IMR-90 (cell line): Measurements from ENCODE around the gene DIAPH2. TPM values are rescaled to one million over a fixed set of nuclear protein-coding genes. Genes with fewer than 3 reads are reported as not detected.

Experiments used
- ATAC-seq: fragments of 200-7000 bp; cut with Tn5 transposase; 2 replicates; pipeline ENCODE4 v1.9.1; 2020; ENCODE audit warnings: low read depth, mild to moderate bottlenecking, moderate library complexity
- BruUV-seq: library from RNA; stranded (reverse); fragments of 400-500 nt; replicated peaks from 2 replicates; lab custom pipeline; 2021; lab: Mats Ljungman, UMichigan
- CTCF ChIA-PET: fragments of 300-600 bp; formaldehyde crosslinking; extraction: SDS; loops from one replicate; lab custom pipeline; 2021; ENCODE audit warnings: antibody characterized with exemption; lab: Yijun Ruan, JAX
- POLR2A ChIA-PET: fragments of 300-600 bp; sonication (Branson Sonifier 250); formaldehyde crosslinking; loops from one replicate; lab custom pipeline; 2022; ENCODE audit warnings: antibody characterized with exemption; ENCODE audit not compliant: unreplicated experiment; lab: Charles Lee
- DNase-seq: peaks from one replicate; pipeline ENCODE4 v3.0.0; 2013
- H2AFZ ChIP-seq: replicated peaks from 2 replicates; pipeline ENCODE3; 2013; ENCODE audit warnings: low read length, mild to moderate bottlenecking; ENCODE audit not compliant: poor library complexity
- H2AK5ac ChIP-seq: 2 replicates; pipeline ENCODE4 v1.6.1; 2013; ENCODE audit warnings: low read depth, low read length, inconsistent platforms
- H2AK9ac ChIP-seq: replicated peaks from 2 replicates; pipeline ENCODE3; 2013; ENCODE audit warnings: mild to moderate bottlenecking, low read depth, low read length, moderate library complexity; ENCODE audit not compliant: poor library complexity
- H2BK120ac ChIP-seq: 2 replicates; pipeline ENCODE4 v1.6.1; 2013; ENCODE audit warnings: low read depth, low read length, inconsistent platforms
- H2BK15ac ChIP-seq: 3 replicates; pipeline ENCODE4 v1.6.1; 2013; ENCODE audit warnings: low read depth, low read length, inconsistent platforms
- H2BK20ac ChIP-seq: 2 replicates; pipeline ENCODE4 v1.6.1; 2013; ENCODE audit warnings: low read depth, mild to moderate bottlenecking, inconsistent platforms, low read length, moderate library complexity
- H2BK5ac ChIP-seq: 2 replicates; pipeline ENCODE4 v1.6.1; 2013; ENCODE audit warnings: mild to moderate bottlenecking, low read depth, low read length, inconsistent platforms; ENCODE audit not compliant: poor library complexity, severe bottlenecking
- H3K14ac ChIP-seq: replicated peaks from 2 replicates; pipeline ENCODE4 v1.6.1; 2013; ENCODE audit warnings: low read depth, low read length, inconsistent platforms
- H3K18ac ChIP-seq: 2 replicates; pipeline ENCODE4 v1.6.1; 2013; ENCODE audit warnings: low read depth, low read length, control low read depth
- H3K23ac ChIP-seq: 2 replicates; pipeline ENCODE4 v1.6.1; 2013; ENCODE audit warnings: low read depth, low read length, inconsistent platforms
- H3K27ac ChIP-seq: 2 replicates; pipeline ENCODE4 v1.5.1; 2013; ENCODE audit warnings: mild to moderate bottlenecking, control low read depth, low read length; ENCODE audit not compliant: insufficient read depth
- H3K27me3 ChIP-seq: 2 replicates; pipeline ENCODE4 v1.6.1; 2013; ENCODE audit warnings: low read length; ENCODE audit not compliant: control insufficient read depth, insufficient read depth
- H3K36me3 ChIP-seq: 2 replicates; pipeline ENCODE4 v1.6.1; 2013; ENCODE audit warnings: low read length, mixed read lengths; ENCODE audit not compliant: control insufficient read depth, insufficient read depth
- H3K4ac ChIP-seq: 2 replicates; pipeline ENCODE4 v1.6.1; 2013; ENCODE audit warnings: low read depth, low read length, inconsistent platforms
- H3K4me1 ChIP-seq: 2 replicates; pipeline ENCODE4 v1.6.1; 2013; ENCODE audit warnings: low read length, mixed read lengths; ENCODE audit not compliant: control insufficient read depth, insufficient read depth
- H3K4me2 ChIP-seq: 2 replicates; pipeline ENCODE4 v1.6.1; 2013; ENCODE audit warnings: low read depth, mild to moderate bottlenecking, control low read depth, low read length, moderate library complexity
- H3K4me3 ChIP-seq: 2 replicates; pipeline ENCODE4 v1.5.1; 2013; ENCODE audit warnings: low read depth, mild to moderate bottlenecking, control low read depth, low read length, moderate library complexity; ENCODE audit not compliant: insufficient read depth
- H3K56ac ChIP-seq: 2 replicates; pipeline ENCODE4 v1.6.1; 2013; ENCODE audit warnings: low read length, inconsistent platforms; ENCODE audit not compliant: insufficient read depth; ENCODE audit errors: extremely low read depth
- H3K79me1 ChIP-seq, 2 experiments: 2 replicates each; pipeline ENCODE4 v1.6.1; 2013; ENCODE audit warnings: low read length in 2 of 2, inconsistent platforms in 1 of 2, low read depth in 1 of 2
- H3K9ac ChIP-seq: 2 replicates; pipeline ENCODE4 v1.6.1; 2013; ENCODE audit warnings: low read depth, low read length, control low read depth
- H3K9me1 ChIP-seq: 2 replicates; pipeline ENCODE4 v1.6.1; 2013; ENCODE audit warnings: low read length, inconsistent platforms; ENCODE audit not compliant: insufficient read depth
- H3K9me3 ChIP-seq: 2 replicates; pipeline ENCODE4 v1.6.1; 2013; ENCODE audit warnings: low read length; ENCODE audit not compliant: control insufficient read depth, insufficient read depth
- H4K20me1 ChIP-seq: 2 replicates; pipeline ENCODE4 v1.6.1; 2013; ENCODE audit warnings: low read length, inconsistent platforms; ENCODE audit not compliant: insufficient read depth
- H4K5ac ChIP-seq: 2 replicates; pipeline ENCODE4 v1.6.1; 2013; ENCODE audit warnings: mild to moderate bottlenecking, low read depth, low read length, control low read depth
- H4K8ac ChIP-seq, 2 experiments: 2 replicates each; pipeline ENCODE4 v1.6.1; 2013; ENCODE audit warnings: low read depth in 2 of 2, low read length in 2 of 2, control low read depth in 1 of 2, inconsistent platforms in 1 of 2
- H4K91ac ChIP-seq: 2 replicates; pipeline ENCODE4 v1.6.1; 2013; ENCODE audit warnings: low read depth, low read length, inconsistent platforms; ENCODE audit not compliant: insufficient read depth
- BHLHE40 ChIP-seq: fragments of 150-350 bp; IDR thresholded peaks from 2 replicates; pipeline ENCODE4 v1.6.1; 2016; ENCODE audit warnings: mild to moderate bottlenecking, low read depth, low read length
- CEBPB ChIP-seq: IDR thresholded peaks from 2 replicates; pipeline ENCODE4 v1.6.1; 2012; ENCODE audit warnings: low read depth, low read length, improper control_type of control experiment
- CHD1 ChIP-seq: IDR thresholded peaks from 2 replicates; pipeline ENCODE4 v1.6.1; 2012; ENCODE audit warnings: low read depth, low read length, improper control_type of control experiment
- CTCF ChIP-seq: conservative IDR thresholded peaks from 2 replicates; pipeline ENCODE4 v1.5.1; 2012; ENCODE audit warnings: mild to moderate bottlenecking, low read depth, low read length, improper control_type of control experiment
- ELK1 ChIP-seq: fragments of 150-350 bp; IDR thresholded peaks from 2 replicates; pipeline ENCODE4 v1.6.1; 2016; ENCODE audit warnings: low read depth, mild to moderate bottlenecking, low read length, moderate library complexity, borderline replicate concordance
- FOS ChIP-seq: fragments of 150-350 bp; IDR thresholded peaks from 2 replicates; pipeline ENCODE4 v1.6.1; 2016; ENCODE audit warnings: low read depth, low read length
- MAFK ChIP-seq: IDR thresholded peaks from 2 replicates; pipeline ENCODE4 v1.6.1; 2012; ENCODE audit warnings: low read depth, low read length, improper control_type of control experiment
- MAZ ChIP-seq: IDR thresholded peaks from 2 replicates; pipeline ENCODE4 v1.6.1; 2012; ENCODE audit warnings: low read depth, mild to moderate bottlenecking, low read length, improper control_type of control experiment, moderate library complexity, borderline replicate concordance
- MXI1 ChIP-seq: IDR thresholded peaks from 2 replicates; pipeline ENCODE4 v1.6.1; 2012; ENCODE audit warnings: low read depth, mild to moderate bottlenecking, low read length, moderate library complexity, borderline replicate concordance
- NFE2L2 ChIP-seq: fragments of 150-350 bp; IDR thresholded peaks from 2 replicates; pipeline ENCODE4 v1.6.1; 2016; ENCODE audit warnings: low read depth, mild to moderate bottlenecking, low read length
- POLR2A ChIP-seq: IDR thresholded peaks from 2 replicates; pipeline ENCODE4 v1.6.1; 2012; ENCODE audit warnings: mild to moderate bottlenecking, low read depth, low read length
- RAD21 ChIP-seq: IDR thresholded peaks from 2 replicates; pipeline ENCODE4 v1.6.1; 2012; ENCODE audit warnings: low read length, improper control_type of control experiment
- RCOR1 ChIP-seq: IDR thresholded peaks from 2 replicates; pipeline ENCODE4 v1.6.1; 2012; ENCODE audit warnings: mild to moderate bottlenecking, low read length, improper control_type of control experiment; ENCODE audit not compliant: insufficient replicate concordance
- RFX5 ChIP-seq: IDR thresholded peaks from 2 replicates; pipeline ENCODE4 v1.8.0; 2012; ENCODE audit warnings: low read depth, mild to moderate bottlenecking, low read length, moderate library complexity
- SMC3 ChIP-seq: fragments of 150-350 bp; IDR thresholded peaks from 2 replicates; pipeline ENCODE4 v1.6.1; 2016; ENCODE audit warnings: low read depth, mild to moderate bottlenecking, antibody characterized with exemption, low read length, moderate library complexity
- USF2 ChIP-seq: fragments of 150-350 bp; IDR thresholded peaks from 2 replicates; pipeline ENCODE4 v1.6.1; 2017; ENCODE audit warnings: mild to moderate bottlenecking, antibody characterized with exemption, low read length, low read depth
- WGBS, 2 experiments: methylation state at CpG; one replicate each; pipeline versions ENCODE4 v1.1.5 to v1.1.7; 2013; ENCODE audit warnings: missing lambda C conversion rate in 2 of 2; ENCODE audit not compliant: insufficient read length in 1 of 2; ENCODE audit errors: extremely low coverage in 2 of 2; 5-methylcytosine and 5-hydroxymethylcytosine counted together
- dilution Hi-C: fragments of 300-500 bp; cut with HindIII; formaldehyde crosslinking; loops from one replicate; pipeline ENCODE4 v1.14.3; 2018; ENCODE audit warnings: low sequenced_read_pairs; ENCODE audit not compliant: unreplicated experiment
- in situ Hi-C: fragments of 300-500 bp; cut with MboI; formaldehyde crosslinking; loops from 3 replicates; pipeline ENCODE4 v1.14.3; 2019; ENCODE audit warnings: low sequenced_read_pairs, inconsistent platforms, mixed read lengths
- intact Hi-C: fragments of 100-400 bp; cut with micrococcal nuclease; formaldehyde crosslinking; loops from 2 replicates; pipeline ENCODE4 v1.10.0; 2022
- polyA plus RNA-seq, 3 experiments: library from polyadenylated mRNA; depleted of rRNA; stranded (reverse); fragments of >200 nt; gene quantifications; 2 replicates each; pipeline ENCODE4 v1.2.3, GENCODE V29; 2012; ENCODE audit warnings: low replicate concordance in 1 of 3
- total RNA-seq: library from RNA; depleted of rRNA; stranded (reverse); fragments of >200 nt; gene quantifications from 2 replicates; pipeline ENCODE4 v1.2.3, GENCODE V29; 2012

Gene DIAPH2
- total and polyA plus RNA-seq, 2 of the 4 experiments (the other 2 are of a cell fraction) = 3.6 to 19.9 TPM

- H3K18ac ChIP-seq = no peak overlapping the region
- WGBS, 2 experiments = no CpG with 5 or more reads among the region's 1 CpG
- ATAC-seq (no peak), DNase-seq (no peak)
- in situ Hi-C loops = no loop called here
- intact Hi-C loops = no loop called here
- no peaks in the 10 kb centered on the region for H3K79me1 ChIP-seq
- H3K36me3 ChIP-seq = no peaks in the 10 kb centered on the region
- no peak overlapping the region for H2AFZ ChIP-seq
- POLR2A ChIA-PET = no interaction called here
- no peaks in the 10 kb centered on the region for H3K27me3 ChIP-seq
- H3K4me3 ChIP-seq = no peak overlapping the region
- no peaks in the 10 kb centered on the region for H4K20me1 ChIP-seq
- H3K27ac ChIP-seq = no peak overlapping the region
- no peak overlapping the region for H2BK15ac ChIP-seq
- no peaks in the 10 kb centered on the region for H3K4me1 ChIP-seq
- dilution Hi-C loops = no loop called here
- no peak overlapping the region for H3K4me2 ChIP-seq
- H4K91ac ChIP-seq = no peak overlapping the region
- no peak overlapping the region for H2AK9ac ChIP-seq
- no peak overlapping the region for H4K8ac ChIP-seq
- H2BK120ac ChIP-seq = no peak overlapping the region
- H2AK5ac ChIP-seq = no peak overlapping the region
- H3K56ac ChIP-seq = no peak overlapping the region
- no peak for TF ChIP-seq CEBPB
- no peak for TF ChIP-seq POLR2A
- TF ChIP-seq NFE2L2 = no peak
- no peak for TF ChIP-seq RCOR1
- TF ChIP-seq RAD21 = no peak
- no peak for TF ChIP-seq CTCF
- no peak for TF ChIP-seq USF2
- TF ChIP-seq ELK1 = no peak
- no peak for TF ChIP-seq CHD1
- TF ChIP-seq BHLHE40 = no peak
- no peak for TF ChIP-seq RFX5
- no peak for TF ChIP-seq FOS
- TF ChIP-seq MAFK = no peak
- no peak for TF ChIP-seq MXI1
- no peak for TF ChIP-seq MAZ
- TF ChIP-seq SMC3 = no peak
- no peaks in the 10 kb centered on the region for H3K9me1 ChIP-seq
- H2BK5ac ChIP-seq = no peak overlapping the region
- H3K4ac ChIP-seq = no peak overlapping the region
- H3K23ac ChIP-seq = no peak overlapping the region
- BruUV-seq = no TSS peak
- no peaks in the 10 kb centered on the region for H3K9me3 ChIP-seq
- no peak overlapping the region for H3K9ac ChIP-seq
- CTCF ChIA-PET = no interaction called here
- H4K5ac ChIP-seq = no peak overlapping the region
- H3K14ac ChIP-seq = no peak overlapping the region
- H2BK20ac ChIP-seq = no peak overlapping the region
These were observed 644.3 kb downstream of the DIAPH2 start for GRCh38 chrX:97328853-97329390.
